Measurements from ENCODE around the gene ITGB3BP. TPM values are rescaled to one million over a fixed set of nuclear protein-coding genes. Genes with fewer than 3 reads are reported as not detected.

The ITGB3BP gene
- total and polyA plus RNA-seq, 2 of the 13 experiments (the other 11 are each of a cell fraction or from before 2014, with no cell fraction given), result 19.0 to 46.5 TPM

- no peak overlapping the region for H2AFZ ChIP-seq (ENCODE audit: low read length)
- H3K4me2 ChIP-seq (ENCODE audit: low read depth, low read length), result no peak overlapping the region
- ChIA-PET CTCF (ENCODE audit: low intra/inter-chr PET ratio, low total read pairs) (no interaction called here), POLR2A (no interaction called here)
- no TSS peak for BruUV-seq (replicated peaks)
- no peaks in the 10 kb centered on the region for H3K4me1 ChIP-seq (ENCODE audit: insufficient read depth, low read length)
- no peaks in the 10 kb centered on the region for H4K20me1 ChIP-seq (ENCODE audit: insufficient read depth, low read length)
- no peak overlapping the region for H3K9ac ChIP-seq (ENCODE audit: insufficient read depth, low read depth, low read length)
- intact Hi-C loops (cut with micrococcal nuclease; ENCODE audit: unreplicated experiment), result no loop called here
- no peak overlapping the region for H3K27ac ChIP-seq (ENCODE audit: extremely low read length, insufficient read depth, low read length)
- DNase-seq (ENCODE audit: low spot score) (no peak), FAIRE-seq (no peak), ATAC-seq (no peak)
- H3K36me3 ChIP-seq (replicated peaks in 1 of 2; ENCODE audit: control insufficient read depth in 1 of 2, insufficient read depth in 2 of 2, low read length in 2 of 2), result no peaks in the 10 kb centered on the region
- no peaks in the 10 kb centered on the region for H3K79me2 ChIP-seq (ENCODE audit: insufficient read depth, low read length)
- TF ChIP-seq ZNF605 (CRISPR knock-in tag; IDR thresholded peaks at IDR 0.05) (no peak), MAFK (conservative IDR thresholded peaks at IDR 0.05 in 1 of 2, IDR thresholded peaks at IDR 0.05 in 1 of 2; ENCODE audit: low read length in 2 of 2) (peak in 1 of 2 experiments; percentile 66; a peak in 2 of 4 replicates), MAFF (IDR thresholded peaks at IDR 0.05; ENCODE audit: low read depth, low read length) (peak; percentile 58; the same call in 1 of the 2 replicates), KDM2A (CRISPR knock-in tag; IDR thresholded peaks at IDR 0.05; ENCODE audit: borderline replicate concordance, low read depth) (no peak)
- in situ Hi-C loops (cut with HindIII; ENCODE audit: extremely low pct_ligation_motif_present, low pct_unique_long_range_greater_than_20kb), result no loop called here
- H3K4me3 ChIP-seq (replicated peaks in 1 of 3; ENCODE audit: insufficient read depth in 1 of 3, low read depth in 2 of 3, low read length in 3 of 3), result no peak overlapping the region
- peaks cover 13% of the 10 kb centered on the region for H3K9me3 ChIP-seq (ENCODE audit: low read length)
- no peaks in the 10 kb centered on the region for H3K27me3 ChIP-seq (ENCODE audit: control insufficient read depth in 1 of 2, insufficient read depth in 2 of 2, low read length in 2 of 2)
Measured at GRCh38 chr1:63458750-63459149, 64.3 kb downstream of the ITGB3BP start.

GRCh38 chr1:63454269-63454668, 68.8 kb downstream of the ITGB3BP start:
- no peak for FAIRE-seq

More at GRCh38 chr1:63454269-63454668, 68.8 kb downstream of the ITGB3BP start:
- DNase-seq (ENCODE audit: low spot score), result peak; percentile 7
- Histone ChIP-seq H3K4me2 (ENCODE audit: low read depth, low read length) (no peak overlapping the region), H3K9ac (ENCODE audit: insufficient read depth, low read depth, low read length) (no peak overlapping the region), H2AFZ (ENCODE audit: low read length) (no peak overlapping the region), H3K79me2 (ENCODE audit: insufficient read depth, low read length) (no peaks in the 10 kb centered on the region), H3K36me3 (replicated peaks in 1 of 2; ENCODE audit: control insufficient read depth in 1 of 2, insufficient read depth in 2 of 2, low read length in 2 of 2) (no peaks in the 10 kb centered on the region), H3K27ac (ENCODE audit: extremely low read length, insufficient read depth, low read length) (no peak overlapping the region), H3K4me3 (replicated peaks in 1 of 3; ENCODE audit: insufficient read depth in 1 of 3, low read depth in 2 of 3, low read length in 3 of 3) (no peak overlapping the region), H4K20me1 (ENCODE audit: insufficient read depth, low read length) (no peaks in the 10 kb centered on the region), H3K4me1 (ENCODE audit: insufficient read depth, low read length) (no peaks in the 10 kb centered on the region), H3K27me3 (ENCODE audit: control insufficient read depth in 1 of 2, insufficient read depth in 2 of 2, low read length in 2 of 2) (no peaks in the 10 kb centered on the region), H3K9me3 (ENCODE audit: low read length) (no peaks in the 10 kb centered on the region)
- intact Hi-C loops (cut with micrococcal nuclease; ENCODE audit: unreplicated experiment) (no loop called here), in situ Hi-C loops (cut with HindIII; ENCODE audit: extremely low pct_ligation_motif_present, low pct_unique_long_range_greater_than_20kb) (no loop called here)
- no peak for ATAC-seq
- ChIA-PET CTCF (ENCODE audit: low intra/inter-chr PET ratio, low total read pairs) (no interaction called here), POLR2A (no interaction called here)
- no peak for TF ChIP-seq PHF20 (CRISPR knock-in tag; IDR thresholded peaks at IDR 0.05)
- 0 out of 2 replicates have a peak, but pooled peaks have one; percentile 6 for TF ChIP-seq CTCF (CRISPR knock-in tag; IDR thresholded peaks at IDR 0.05)
- TF ChIP-seq ZNF260 (CRISPR knock-in tag; IDR thresholded peaks at IDR 0.05; ENCODE audit: borderline replicate concordance, low read depth), result no peak
- BruUV-seq (replicated peaks), result no TSS peak
